Epithelial cell of proximal tubule (primary cell): ENCODE data around the gene PIEZO1. TPM values are rescaled to one million over a fixed set of nuclear protein-coding genes. Genes with fewer than 3 reads are reported as not detected.

Source experiments
- DNase-seq: peaks from one replicate; pipeline ENCODE4 v3.0.0-alpha.2; 2011; ENCODE audit warnings: low read depth
- H3K4me3 ChIP-seq: 2 replicates; pipeline ENCODE4 v1.5.1; 2011; ENCODE audit warnings: low read depth, mild to moderate bottlenecking, low read length
- CTCF ChIP-seq: conservative IDR thresholded peaks from 2 replicates; pipeline ENCODE4 v1.5.1; 2012; ENCODE audit warnings: low read depth, mild to moderate bottlenecking, low read length
- total RNA-seq: library from RNA; depleted of rRNA; stranded (reverse); fragments of >200 nt; gene quantifications from 2 replicates; pipeline ENCODE4 v1.2.3, GENCODE V29; 2015

The PIEZO1 gene
- total RNA-seq, 1 donor from 2014 or later, result 246 TPM

- no peak for TF ChIP-seq CTCF
- no peak for DNase-seq
- no peak overlapping the region for H3K4me3 ChIP-seq
Observed at GRCh38 chr16:88735616-88736015, 49.4 kb downstream of the PIEZO1 start.

- no peak overlapping the region for H3K4me3 ChIP-seq
- no peak for TF ChIP-seq CTCF
- no peak for DNase-seq
Observed at GRCh38 chr16:88735121-88735520, 49.9 kb downstream of the PIEZO1 start.

GRCh38 chr16:88734361-88734728 is 50.7 kb downstream of the PIEZO1 start:
- TF ChIP-seq CTCF, result no peak
- no peak for DNase-seq
- no peak overlapping the region for H3K4me3 ChIP-seq

GRCh38 chr16:88733630-88734360 is 51.2 kb downstream of the PIEZO1 start:
- no peak for TF ChIP-seq CTCF
- DNase-seq, result no peak
- H3K4me3 ChIP-seq, result no peak overlapping the region

- no peak overlapping the region for H3K4me3 ChIP-seq
- DNase-seq, result no peak
- TF ChIP-seq CTCF, result no peak
Observed at GRCh38 chr16:88732961-88733294, 52.1 kb downstream of the PIEZO1 start.

- TF ChIP-seq CTCF, result no peak
- DNase-seq, result no peak
- no peak overlapping the region for H3K4me3 ChIP-seq
Observed at GRCh38 chr16:88732172-88732960, 52.7 kb downstream of the PIEZO1 start.

- no peak for TF ChIP-seq CTCF
- no peak for DNase-seq
- no peak overlapping the region for H3K4me3 ChIP-seq
Observed at GRCh38 chr16:88731699-88732098, 53.3 kb downstream of the PIEZO1 start.
